Muscle layer of colon (tissue), 2 donors: Measurements from ENCODE around the gene PAQR8.
"Not testable (repeated sequence)": the region's sequence is repeated elsewhere in the genome, so short reads cannot be mapped to it uniquely, and the experiment has no call there.

Experiments used
- H3K27ac ChIP-seq: one replicate; pipeline ENCODE4 v1.7.0; 2013; ENCODE audit warnings: low read depth, mild to moderate bottlenecking, low read length, moderate library complexity
- H3K27me3 ChIP-seq, 2 donors: one replicate each; pipeline ENCODE4 v1.7.0; 2013; ENCODE audit warnings: low read length in 2 of 2, mild to moderate bottlenecking in 2 of 2; ENCODE audit not compliant: insufficient read depth in 2 of 2, control insufficient read depth in 1 of 2
- H3K36me3 ChIP-seq: one replicate; pipeline ENCODE4 v1.7.0; 2013; ENCODE audit warnings: mild to moderate bottlenecking, low read length; ENCODE audit not compliant: insufficient read depth
- H3K4me1 ChIP-seq: one replicate; pipeline ENCODE4 v1.7.0; 2013; ENCODE audit warnings: mild to moderate bottlenecking, low read length; ENCODE audit not compliant: insufficient read depth
- H3K4me3 ChIP-seq, 2 donors: one replicate each; pipeline ENCODE4 v1.7.0; 2013; ENCODE audit warnings: low read length in 2 of 2, low read depth in 1 of 2, mild to moderate bottlenecking in 1 of 2, moderate library complexity in 1 of 2
- H3K9ac ChIP-seq: one replicate; pipeline ENCODE4 v1.7.0; 2013; ENCODE audit warnings: low read length
- H3K9me3 ChIP-seq: one replicate; pipeline ENCODE4 v1.7.0; 2013; ENCODE audit warnings: mild to moderate bottlenecking, low read length
- donor health status: abdominal sarcoma.
- donor health status: Adenocarcinoma of cecum.

Gene PAQR8

DNA sequence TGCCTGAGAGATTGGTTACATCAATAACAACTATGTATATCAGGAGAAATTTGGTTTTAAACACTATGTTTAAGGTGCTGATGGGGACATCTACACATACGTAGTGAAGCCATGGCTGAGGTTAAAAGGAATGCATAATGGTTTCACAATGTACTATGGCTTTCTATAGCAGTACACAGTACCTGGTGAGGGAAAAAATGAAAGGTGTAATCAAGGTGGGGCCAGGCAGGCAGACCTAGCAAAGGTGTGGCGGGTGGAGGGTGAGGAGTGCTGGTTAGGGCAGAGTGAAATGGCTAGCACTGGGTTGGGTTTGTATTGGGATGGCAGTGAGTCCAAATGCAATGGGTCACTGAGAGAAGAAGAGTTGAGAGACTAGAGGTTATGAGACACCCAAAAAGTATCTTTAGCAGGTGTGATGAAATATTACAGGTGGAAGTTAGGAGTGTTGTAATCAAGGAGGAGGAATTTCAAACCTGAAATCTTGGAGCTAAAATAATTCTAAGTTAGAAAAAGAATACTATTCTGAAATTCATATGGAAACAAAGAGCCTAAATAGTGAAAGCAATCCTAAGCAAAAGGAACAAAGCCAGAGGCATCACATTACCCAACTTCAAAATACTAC is 22.3 kb downstream of the PAQR8 start:
- Histone ChIP-seq H3K4me3 (no peak overlapping the region), H3K27ac (no peak overlapping the region), H3K9ac (no peak overlapping the region), H3K27me3 (no peaks in the 10 kb centered on the region), H3K36me3 (no peaks in the 10 kb centered on the region), H3K9me3 (no peaks in the 10 kb centered on the region), H3K4me1 (peaks cover 10% of the 10 kb centered on the region)

DNA sequence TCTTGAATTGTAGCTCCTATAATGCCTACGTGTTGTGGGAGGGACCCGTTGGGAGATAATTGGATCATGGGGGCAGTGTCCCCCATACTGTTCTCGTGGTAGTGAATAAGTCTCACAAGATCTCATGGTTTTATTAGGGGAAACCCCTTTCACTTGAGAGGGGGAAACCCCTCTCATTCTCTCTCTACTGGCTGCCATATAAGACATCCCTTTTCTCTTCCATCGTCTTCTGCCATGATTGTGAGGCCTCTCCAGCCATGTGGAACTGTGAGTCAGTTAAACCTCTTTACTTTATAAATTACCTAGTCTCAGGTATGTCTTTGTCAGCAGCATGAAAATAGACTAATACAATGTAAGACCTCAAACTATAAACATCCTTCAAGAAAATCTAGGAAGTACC is 23.1 kb downstream of the PAQR8 start:
- Histone ChIP-seq H3K36me3 (no peaks in the 10 kb centered on the region), H3K27me3 (no peaks in the 10 kb centered on the region), H3K4me1 (peaks cover 18% of the 10 kb centered on the region), H3K27ac (no peak overlapping the region), H3K9ac (no peak overlapping the region), H3K4me3 (no peak overlapping the region), H3K9me3 (no peaks in the 10 kb centered on the region)

DNA sequence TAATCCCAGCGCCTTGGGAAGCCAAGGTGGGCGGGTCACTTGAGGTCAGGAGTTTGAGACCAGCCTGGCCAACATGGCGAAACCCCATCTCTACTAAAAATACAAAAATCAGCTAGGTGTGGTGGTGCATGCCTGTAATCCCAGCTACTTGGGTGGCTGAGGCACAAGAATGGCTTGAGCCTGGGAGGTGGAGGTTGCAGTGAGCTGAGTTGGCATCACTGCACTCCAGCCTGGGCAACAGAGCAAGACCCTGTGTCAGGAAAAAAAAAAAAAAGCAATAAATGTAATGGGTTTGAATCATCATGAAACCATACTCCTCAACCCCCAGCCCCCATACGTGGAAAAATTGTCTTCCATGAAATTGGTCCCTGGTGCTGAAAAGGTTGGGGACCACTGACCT is 26.2 kb downstream of the PAQR8 start:
- H3K4me1 ChIP-seq = peaks cover 22% of the 10 kb centered on the region
- H3K27ac ChIP-seq, H3K9ac ChIP-seq, H3K27me3 ChIP-seq, H3K9me3 ChIP-seq, H3K4me3 ChIP-seq, H3K36me3 ChIP-seq: not testable (repeated sequence)

DNA sequence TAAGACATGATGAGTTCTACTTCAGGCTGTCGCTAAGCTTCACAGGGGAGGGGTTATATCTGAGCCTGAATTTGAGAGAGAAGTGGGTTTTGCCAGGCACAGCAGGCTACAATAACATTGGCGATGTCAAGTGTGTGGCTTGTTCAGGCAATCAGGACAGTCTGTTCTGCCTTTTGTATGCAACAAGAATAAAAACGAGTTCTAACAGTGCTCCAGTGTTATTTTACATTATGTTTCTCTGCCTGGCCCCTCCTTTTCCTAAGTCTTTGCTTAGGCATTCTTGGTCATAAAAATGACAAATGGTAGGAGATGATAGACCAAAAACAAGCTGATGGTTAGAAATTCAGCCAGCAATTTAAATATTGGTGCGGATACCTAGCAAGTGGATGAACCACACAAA is 26.8 kb downstream of the PAQR8 start:
- no peak overlapping the region for H3K9ac ChIP-seq
- peaks cover 22% of the 10 kb centered on the region for H3K4me1 ChIP-seq
- H3K9me3 ChIP-seq = no peaks in the 10 kb centered on the region
- no peaks in the 10 kb centered on the region for H3K36me3 ChIP-seq
- H3K4me3 ChIP-seq = no peak overlapping the region
- H3K27ac ChIP-seq = peak overlapping the region; percentile 32
- H3K27me3 ChIP-seq = no peaks in the 10 kb centered on the region

DNA sequence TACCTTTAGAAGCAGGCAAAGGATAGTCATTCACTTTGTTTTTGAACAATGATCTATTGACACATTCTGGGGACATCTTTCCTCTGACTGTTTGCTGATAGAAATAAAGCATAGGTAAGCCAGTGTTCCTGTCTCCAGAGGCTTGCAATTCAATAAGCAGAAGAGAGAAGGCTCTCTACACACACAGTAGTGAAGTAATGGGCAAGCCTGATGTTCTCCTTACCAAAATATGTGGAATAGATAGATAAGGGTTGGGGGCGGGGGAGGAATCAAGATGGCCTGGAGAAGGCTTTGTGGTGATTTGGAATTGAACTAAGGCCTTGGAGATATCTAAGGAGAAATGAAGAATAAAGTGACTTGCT is 27.3 kb downstream of the PAQR8 start:
- Histone ChIP-seq H3K36me3 (no peaks in the 10 kb centered on the region), H3K27ac (peak overlapping the region; percentile 32), H3K9me3 (no peaks in the 10 kb centered on the region), H3K4me3 (no peak overlapping the region), H3K9ac (no peak overlapping the region), H3K4me1 (peaks cover 22% of the 10 kb centered on the region), H3K27me3 (no peaks in the 10 kb centered on the region)

DNA sequence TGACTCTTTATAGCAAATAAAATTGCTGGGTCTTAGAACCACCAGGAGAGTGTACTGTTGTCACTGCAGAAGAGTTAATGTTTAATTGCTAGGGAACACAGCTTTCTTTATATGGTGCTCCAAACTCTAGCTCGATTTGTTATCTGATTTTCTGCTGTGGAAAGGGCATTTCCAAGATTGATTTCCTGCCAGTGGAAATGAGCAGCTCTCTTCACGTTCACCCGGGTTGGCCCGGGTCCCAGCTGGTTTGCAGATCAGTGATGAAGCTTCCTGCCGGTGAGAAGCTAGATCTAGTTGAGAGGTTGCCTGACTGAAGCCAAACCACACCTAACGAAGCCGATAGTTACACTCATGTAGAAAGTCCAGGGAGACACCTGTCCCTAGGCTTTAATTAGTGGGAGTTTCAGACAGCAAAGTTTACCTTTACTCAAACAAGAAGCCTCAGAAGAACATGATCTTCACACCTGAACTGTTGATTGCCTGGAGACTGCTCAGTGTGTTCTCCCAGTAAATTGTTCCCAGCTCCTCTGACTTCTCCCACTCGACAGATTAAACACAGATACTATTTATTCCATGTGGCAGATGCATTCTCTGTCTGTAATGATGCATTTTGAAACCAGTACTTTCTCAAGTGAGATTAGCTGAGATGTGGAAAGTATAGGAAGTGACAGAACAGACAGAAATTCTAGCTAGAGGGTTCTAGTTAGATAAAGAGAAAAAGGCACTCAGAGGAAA is 27.8 kb downstream of the PAQR8 start:
- Histone ChIP-seq H3K4me1 (peaks cover 22% of the 10 kb centered on the region), H3K9me3 (no peaks in the 10 kb centered on the region), H3K4me3 (no peak overlapping the region), H3K27me3 (no peaks in the 10 kb centered on the region), H3K9ac (no peak overlapping the region), H3K27ac (peak overlapping the region; percentile 32), H3K36me3 (no peaks in the 10 kb centered on the region)

DNA sequence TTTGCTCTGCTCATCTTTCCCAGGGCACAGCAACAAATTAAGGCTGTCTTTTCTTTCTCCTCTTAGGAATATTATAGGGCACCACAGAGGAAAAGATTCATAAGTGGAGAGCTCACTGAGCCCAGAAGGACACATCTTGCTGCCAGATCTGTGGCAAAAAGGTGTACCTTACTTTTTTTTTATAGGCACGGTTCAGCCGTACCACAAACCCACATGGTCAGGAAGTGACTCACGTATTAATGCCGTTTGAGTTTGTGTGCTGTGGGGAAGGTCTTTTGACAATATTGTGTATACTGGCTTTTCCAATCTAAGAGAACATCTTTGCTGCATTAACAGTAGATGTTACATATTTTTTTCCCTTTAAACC is 28.4 kb downstream of the PAQR8 start:
- no peak overlapping the region for H3K27ac ChIP-seq
- H3K9ac ChIP-seq = no peak overlapping the region
- H3K4me1 ChIP-seq = peaks cover 22% of the 10 kb centered on the region
- H3K9me3 ChIP-seq = no peaks in the 10 kb centered on the region
- no peaks in the 10 kb centered on the region for H3K36me3 ChIP-seq
- H3K4me3 ChIP-seq = no peak overlapping the region
- no peaks in the 10 kb centered on the region for H3K27me3 ChIP-seq

DNA sequence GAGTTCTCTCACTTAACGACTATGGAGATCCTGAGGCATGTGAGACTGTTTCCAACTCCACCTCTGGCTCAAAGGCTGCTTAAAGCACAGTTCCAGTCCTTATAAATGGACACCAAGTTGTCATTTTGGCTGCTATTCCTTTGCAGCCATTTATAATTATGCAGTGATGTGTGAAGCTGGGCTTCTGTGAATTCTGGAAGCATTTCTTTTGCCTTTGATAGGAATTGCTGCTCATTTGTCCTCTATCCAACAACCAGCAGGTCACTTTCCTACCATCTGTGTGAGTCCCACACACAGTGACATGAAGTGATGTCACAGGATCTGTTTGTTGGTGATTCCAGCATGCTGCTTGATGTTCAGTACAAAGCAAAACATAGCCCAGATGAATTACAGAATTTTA is 29.6 kb downstream of the PAQR8 start:
- Histone ChIP-seq H3K27ac (no peak overlapping the region), H3K4me1 (peaks cover 22% of the 10 kb centered on the region)

DNA sequence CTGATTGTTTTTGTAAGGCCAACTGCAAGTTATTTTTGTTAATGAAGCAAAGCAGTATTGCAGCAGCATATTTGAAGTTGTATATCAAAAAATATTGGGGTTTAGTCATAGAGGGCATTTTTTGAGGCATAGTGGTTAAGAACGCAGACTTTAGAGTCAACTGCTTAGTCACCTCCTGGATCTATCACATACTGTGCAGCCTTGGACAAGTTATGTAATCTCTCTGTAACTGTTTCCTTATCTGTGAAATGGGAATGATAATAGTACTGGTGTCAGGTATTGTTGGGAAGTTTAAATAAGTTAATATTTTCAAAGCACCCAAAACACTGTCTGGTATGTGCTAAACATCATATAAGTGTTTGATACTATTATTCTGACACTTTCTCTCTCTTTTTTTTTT is 31.0 kb downstream of the PAQR8 start:
- H3K9me3 ChIP-seq = no peaks in the 10 kb centered on the region
- no peaks in the 10 kb centered on the region for H3K36me3 ChIP-seq
- peaks cover 22% of the 10 kb centered on the region for H3K4me1 ChIP-seq
- no peak overlapping the region for H3K9ac ChIP-seq
- H3K4me3 ChIP-seq = no peak overlapping the region
- H3K27me3 ChIP-seq = no peaks in the 10 kb centered on the region
- H3K27ac ChIP-seq = no peak overlapping the region

More for the DNA sequence above, 29.6 kb downstream of the PAQR8 start:
- H3K9me3 ChIP-seq = no peaks in the 10 kb centered on the region
- H3K9ac ChIP-seq = no peak overlapping the region
- no peaks in the 10 kb centered on the region for H3K36me3 ChIP-seq
- no peak overlapping the region for H3K4me3 ChIP-seq
- H3K27me3 ChIP-seq = no peaks in the 10 kb centered on the region

DNA sequence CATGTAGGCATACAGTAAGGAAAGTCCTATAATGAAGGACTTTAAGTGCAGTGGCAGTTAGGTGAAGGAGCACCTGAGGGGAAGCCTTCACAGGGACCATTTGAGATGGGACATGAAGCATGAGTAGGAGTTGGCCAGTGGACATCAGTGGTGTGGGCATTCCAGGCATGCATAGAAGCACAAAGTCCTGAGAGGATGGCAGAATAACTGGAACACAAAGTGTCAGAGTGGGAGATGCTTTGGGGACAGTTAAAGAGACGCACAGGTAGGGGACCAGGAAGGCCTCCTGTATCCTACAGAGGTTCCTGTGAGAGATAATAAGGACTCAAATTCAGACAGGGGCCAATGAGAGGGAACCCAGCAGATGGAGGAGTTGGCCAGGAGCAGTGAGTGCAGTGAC is 31.8 kb downstream of the PAQR8 start:
- no peaks in the 10 kb centered on the region for H3K27me3 ChIP-seq
- H3K27ac ChIP-seq = no peak overlapping the region
- no peak overlapping the region for H3K4me3 ChIP-seq
- no peaks in the 10 kb centered on the region for H3K36me3 ChIP-seq
- H3K4me1 ChIP-seq = peaks cover 17% of the 10 kb centered on the region
- no peak overlapping the region for H3K9ac ChIP-seq
- no peaks in the 10 kb centered on the region for H3K9me3 ChIP-seq

DNA sequence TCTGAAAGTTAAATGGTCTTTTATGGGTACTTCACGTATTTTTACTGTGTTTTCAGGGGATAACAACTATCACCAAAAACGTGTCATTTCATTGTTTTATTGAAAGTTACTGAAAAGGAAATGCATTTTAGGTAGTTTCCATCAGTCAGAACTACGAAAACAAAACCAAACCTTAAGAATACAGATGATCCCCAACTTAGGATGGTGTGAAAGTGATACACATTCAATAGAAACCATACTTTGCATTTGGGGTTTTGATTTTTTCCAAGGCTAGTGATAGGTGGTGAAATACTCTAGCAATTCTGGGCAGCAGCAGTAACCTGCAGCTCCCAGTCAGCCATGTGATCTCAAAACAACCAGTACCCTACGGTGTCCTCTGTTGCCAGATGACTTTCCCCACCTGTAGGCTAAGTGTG is 32.3 kb downstream of the PAQR8 start:
- Histone ChIP-seq H3K9ac (no peak overlapping the region), H3K4me1 (peaks cover 12% of the 10 kb centered on the region), H3K27ac (no peak overlapping the region), H3K9me3 (no peaks in the 10 kb centered on the region), H3K36me3 (no peaks in the 10 kb centered on the region), H3K4me3 (no peak overlapping the region), H3K27me3 (no peaks in the 10 kb centered on the region)

DNA sequence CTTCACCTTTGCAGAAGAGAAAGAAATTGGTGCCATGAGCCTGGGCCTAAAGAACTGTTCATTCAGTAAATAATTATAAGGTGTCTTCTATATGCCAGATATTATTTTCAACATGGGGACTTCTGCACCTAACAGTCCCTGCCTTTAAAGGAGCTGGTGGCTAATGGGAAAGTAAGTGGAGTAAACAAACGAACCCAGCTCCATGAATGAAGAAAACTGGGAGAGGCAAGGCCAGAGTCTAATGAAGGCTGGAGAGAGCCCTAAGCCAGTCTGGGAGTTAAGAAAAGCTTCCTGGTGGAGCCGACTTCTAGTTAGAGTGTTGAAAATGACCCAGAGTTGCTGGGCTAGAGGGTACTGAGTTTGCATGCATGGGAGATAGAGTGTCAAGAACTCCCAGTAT is 34.0 kb downstream of the PAQR8 start:
- peaks cover 3% of the 10 kb centered on the region for H3K4me1 ChIP-seq
- no peak overlapping the region for H3K4me3 ChIP-seq
- no peaks in the 10 kb centered on the region for H3K36me3 ChIP-seq
- H3K9me3 ChIP-seq = no peaks in the 10 kb centered on the region
- H3K27me3 ChIP-seq = no peaks in the 10 kb centered on the region
- no peak overlapping the region for H3K9ac ChIP-seq
- no peak overlapping the region for H3K27ac ChIP-seq
